SIG-M5 treated with dmso at 0.1 percent for 504 hours (cell line): Measurements from ENCODE around the gene SRP14.
"Not testable (repeated sequence)": the region's sequence is repeated elsewhere in the genome, so short reads cannot be mapped to it uniquely, and the experiment has no call there.

ENCODE experiments used
- DNase-seq: peaks from one replicate; lab custom pipeline; 2025; ENCODE audit not compliant: unreplicated experiment; lab: John Stamatoyannopoulos, UW

Gene SRP14

DNA sequence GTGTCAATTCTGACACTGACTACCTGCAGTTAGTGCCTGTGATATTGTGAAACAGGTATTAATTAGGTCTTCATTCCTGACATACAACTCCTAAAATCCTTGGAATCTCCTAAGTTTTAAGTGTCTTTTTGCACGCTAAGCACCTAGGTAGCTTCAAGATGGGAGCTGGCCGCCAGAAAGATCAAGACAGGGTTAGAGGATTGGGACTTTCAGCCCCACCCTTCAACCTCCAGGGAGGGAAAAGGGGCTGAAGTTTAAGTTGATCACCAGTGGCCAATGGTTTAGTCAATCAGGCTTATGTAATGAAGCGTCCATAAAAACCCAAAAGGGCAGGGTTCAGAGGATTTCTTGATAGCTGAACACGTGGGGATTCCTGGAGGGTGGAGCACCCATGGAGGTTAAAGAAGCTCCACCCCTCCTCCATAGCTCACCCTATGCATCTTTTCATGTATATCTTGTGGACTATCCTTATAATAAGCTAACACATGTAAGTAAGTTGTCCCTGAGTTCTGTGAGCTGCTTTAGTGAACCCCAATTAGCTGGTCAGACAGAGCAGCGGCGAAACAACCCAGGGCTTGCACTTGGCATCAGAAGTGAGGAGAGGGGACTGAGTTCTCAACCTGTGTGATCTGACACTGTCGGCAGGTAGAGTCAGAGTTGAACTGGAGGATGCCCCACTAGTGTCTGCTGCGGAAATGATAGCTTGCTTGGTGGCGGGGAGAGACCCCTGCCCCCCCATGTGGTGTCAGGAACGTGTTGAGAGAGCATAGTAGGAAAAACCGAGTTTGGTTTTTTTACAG is 12.8 kb upstream of the SRP14 start:
- no peak for DNase-seq

DNA sequence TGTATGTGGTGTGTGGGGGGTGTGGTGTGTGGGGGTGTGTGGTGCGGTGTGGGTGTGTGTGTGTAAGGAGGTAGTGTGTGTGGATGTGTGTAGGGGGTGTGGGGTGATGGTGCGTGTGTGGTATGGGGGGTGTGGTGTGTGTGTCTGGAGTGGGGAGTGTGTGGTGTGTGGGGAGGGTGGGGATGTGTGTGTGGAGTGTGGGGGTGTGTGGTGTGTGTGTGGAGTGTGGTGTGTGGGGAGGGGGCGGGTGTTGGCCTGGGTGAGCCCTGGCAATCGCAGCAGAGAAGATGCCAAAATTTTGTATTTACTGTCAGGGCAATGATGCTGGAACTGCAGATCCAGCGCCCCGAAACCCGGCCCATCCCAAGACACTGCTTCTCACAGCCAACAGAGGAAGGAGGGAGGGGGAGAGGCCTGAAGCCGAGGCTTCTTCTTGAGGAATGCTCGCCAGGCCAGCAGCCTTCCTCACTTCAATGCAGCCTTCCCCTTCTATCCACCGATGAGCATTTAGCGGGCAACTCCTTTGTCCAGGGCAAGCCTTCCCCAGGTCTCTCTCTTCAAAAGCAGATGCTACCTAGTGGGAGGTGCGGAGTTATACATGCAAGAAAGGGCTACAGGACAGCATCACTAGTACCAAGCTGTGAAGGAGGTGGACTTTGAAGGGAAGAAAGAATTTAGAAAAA is 11.9 kb upstream of the SRP14 start:
- no peak for DNase-seq

DNA sequence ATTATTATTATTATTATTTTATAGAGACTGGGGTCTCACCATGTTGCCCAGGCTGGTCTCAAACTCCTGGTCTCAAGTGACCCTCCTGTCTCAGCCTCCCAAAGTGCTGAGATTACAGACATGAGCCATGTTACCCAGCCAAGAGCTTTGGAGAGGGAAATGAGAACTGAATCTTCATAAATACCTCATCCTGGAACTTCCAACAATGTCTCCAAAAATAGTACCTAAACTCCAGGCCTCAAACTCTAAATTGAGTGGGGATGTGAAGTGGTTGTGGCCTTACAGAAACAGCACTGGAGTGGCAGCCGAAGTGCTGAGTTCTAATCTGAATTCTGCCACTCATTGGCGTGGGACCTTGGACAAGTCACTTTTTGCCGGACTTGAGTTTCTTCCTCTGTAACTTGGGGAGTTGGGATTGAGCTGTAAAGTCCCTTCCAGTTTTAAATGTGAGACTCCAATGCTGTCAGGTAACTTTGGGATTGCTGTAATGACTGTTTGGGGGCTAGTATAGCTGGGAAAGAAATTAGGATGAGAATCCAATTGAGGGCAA is 10.0 kb upstream of the SRP14 start:
- DNase-seq = no peak

GRCh38 chr15:40048211-40048792 is 9.3 kb upstream of the SRP14 start:
- DNase-seq = no peak

DNA sequence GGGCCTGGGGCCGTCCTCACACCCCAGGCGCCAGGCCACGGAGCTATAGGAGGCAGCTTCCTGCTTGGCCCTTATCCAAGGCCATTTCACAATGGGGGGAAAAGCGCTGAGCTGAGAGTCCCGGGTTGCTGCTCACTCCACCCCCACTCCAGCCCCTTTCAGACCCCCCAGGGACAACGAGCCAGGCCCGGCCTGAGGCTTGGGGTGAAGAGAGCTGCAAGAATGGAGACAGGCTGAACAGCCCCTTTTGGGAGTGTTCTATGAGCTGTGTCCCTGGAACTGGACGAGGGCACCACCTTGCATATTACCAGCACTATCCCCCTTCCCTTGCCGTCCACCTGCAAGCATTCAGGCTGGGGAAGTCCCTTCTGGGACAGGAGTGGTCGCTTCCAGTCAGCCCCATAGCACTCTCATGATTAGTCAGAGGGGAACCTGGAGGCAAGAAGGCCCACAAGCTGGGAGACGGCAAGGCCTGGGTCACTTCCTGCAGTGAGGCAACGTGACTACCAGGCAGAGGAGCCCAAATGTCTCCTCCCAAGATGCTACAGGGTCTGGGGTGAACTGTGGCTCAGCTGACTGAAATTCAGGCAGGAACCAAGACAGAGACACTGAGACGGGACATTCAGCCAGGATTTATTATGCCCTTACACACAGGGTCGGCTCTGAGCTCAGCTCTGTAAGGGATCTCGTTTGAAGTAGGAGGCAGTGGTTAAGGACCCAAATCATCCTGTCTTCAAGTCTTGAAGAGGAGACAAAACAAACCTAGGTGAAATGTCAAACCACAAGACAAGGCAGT is 8.6 kb upstream of the SRP14 start:
- peak; percentile 84 for DNase-seq

DNA sequence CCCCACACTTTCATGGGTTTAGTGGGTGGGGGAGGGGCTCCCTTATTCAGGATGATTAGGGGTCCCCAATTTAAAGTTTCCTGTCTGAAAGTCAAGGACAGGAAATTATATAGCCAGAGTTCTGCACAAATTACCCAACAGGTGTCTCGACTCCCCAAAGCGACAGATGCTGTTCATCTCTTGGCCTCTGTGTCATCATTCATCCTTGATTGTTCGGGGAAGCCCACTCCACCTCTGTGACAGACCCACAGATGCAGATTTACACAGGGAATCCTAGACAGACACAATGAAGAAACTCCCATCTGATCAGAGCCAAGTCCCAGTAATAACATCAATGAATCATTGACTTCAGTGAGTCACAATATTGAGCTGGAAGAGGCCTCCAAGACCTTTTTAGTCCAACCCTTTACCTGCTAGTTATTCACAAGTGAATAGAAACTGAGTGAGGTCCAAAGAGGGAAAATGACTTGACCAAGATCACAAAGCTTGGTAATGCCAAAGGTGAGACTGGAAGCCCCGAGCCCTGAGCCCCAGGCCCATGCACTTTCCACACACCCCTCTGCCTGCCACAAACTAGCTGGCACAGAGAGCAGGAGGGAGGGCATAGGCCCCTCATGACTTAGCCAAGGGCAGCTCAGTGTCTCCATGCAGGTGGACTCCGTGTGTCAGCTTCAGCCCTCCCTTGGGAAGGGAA is 7.9 kb upstream of the SRP14 start:
- peak; percentile 9 for DNase-seq

DNA sequence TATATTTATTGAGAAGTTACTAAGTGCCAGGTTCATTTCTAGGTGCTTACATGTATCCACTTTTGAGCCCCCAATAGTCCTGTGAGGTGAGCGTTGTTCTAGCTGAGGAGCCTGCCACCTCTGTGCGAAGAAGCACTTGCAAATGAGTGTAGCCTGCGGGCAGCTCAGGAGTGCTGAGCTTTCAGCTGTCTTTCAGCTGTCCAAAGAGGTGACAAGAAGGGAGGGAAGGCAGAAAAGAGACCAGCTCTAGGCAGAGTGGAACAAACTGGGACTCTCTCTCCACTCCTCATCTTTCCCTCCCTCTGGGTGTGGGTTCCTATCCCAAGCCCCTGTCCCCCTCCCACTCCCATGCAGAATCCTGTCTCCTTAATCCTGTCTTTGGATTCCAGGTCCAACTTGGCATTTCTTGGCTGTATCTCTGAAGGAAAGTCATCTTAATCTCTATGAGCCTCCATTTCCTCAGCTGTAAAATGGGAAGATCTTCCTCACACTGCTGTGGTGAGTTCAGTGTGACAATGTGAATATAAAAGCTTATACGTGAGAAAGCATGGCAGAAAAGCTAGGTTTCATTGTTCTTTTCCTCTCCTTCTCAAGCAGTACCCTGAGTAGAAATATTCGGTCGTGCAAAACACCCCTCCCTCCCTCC is 6.7 kb upstream of the SRP14 start:
- DNase-seq = no peak

GRCh38 chr15:40044717-40045571 is 6.0 kb upstream of the SRP14 start:
- peak; percentile 75 for DNase-seq

GRCh38 chr15:40043927-40044716 is 5.1 kb upstream of the SRP14 start:
- DNase-seq = no peak

DNA sequence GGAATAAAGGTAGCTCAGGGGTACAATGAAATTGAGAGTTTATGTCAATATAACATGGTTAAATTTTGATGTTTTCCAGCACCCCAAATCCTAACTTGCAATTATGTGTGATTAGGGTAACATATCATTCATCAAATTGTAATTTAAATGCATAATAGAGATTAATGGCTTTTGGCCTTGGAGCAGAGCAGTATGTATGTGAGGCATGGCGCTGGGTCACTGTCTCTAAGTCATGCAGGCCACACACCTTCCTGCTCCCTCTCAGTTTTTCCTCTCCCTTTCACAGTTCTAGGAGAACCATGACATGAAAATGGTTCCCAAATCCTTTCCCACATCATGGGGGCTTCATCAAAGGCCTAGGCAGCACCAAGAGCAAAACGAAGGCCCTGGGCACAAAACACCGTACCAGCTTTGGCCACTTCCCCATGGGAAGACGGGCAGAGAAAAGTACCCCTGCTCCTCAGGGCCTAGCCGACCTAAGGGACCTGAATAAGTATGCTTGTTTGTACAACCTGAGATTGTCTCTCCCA is 3.9 kb upstream of the SRP14 start:
- no peak for DNase-seq

DNA sequence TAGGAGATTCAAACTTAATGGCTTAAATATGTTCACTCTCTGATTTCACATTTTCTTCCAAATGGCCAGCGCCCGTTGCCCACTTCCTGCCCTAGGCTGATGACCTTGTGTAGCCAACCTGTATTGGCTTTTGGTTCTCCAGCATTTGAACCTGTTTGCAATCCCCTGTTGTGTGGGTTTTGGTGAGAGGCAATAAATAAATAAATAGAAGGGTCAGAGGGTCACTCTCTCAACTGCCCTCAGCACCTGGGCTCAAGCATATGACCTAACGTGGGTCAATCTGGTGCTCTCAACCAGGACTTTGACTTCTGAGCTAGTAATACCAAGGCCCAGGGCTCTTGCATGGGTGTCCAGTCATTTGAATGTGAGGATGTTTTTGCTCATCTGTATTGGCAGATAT is 1.8 kb upstream of the SRP14 start:
- no peak for DNase-seq

- no peak for DNase-seq
Observed at GRCh38 chr15:40040293-40040635, 1.3 kb upstream of the SRP14 start.

GRCh38 chr15:40038275-40038637 is 725 bp downstream of the SRP14 start:
- no peak for DNase-seq

- DNase-seq = no peak
Observed at GRCh38 chr15:40037721-40038120, 1.3 kb downstream of the SRP14 start.

- DNase-seq = not testable (repeated sequence)
Observed at GRCh38 chr15:40035182-40035581, 3.8 kb downstream of the SRP14 start.

DNA sequence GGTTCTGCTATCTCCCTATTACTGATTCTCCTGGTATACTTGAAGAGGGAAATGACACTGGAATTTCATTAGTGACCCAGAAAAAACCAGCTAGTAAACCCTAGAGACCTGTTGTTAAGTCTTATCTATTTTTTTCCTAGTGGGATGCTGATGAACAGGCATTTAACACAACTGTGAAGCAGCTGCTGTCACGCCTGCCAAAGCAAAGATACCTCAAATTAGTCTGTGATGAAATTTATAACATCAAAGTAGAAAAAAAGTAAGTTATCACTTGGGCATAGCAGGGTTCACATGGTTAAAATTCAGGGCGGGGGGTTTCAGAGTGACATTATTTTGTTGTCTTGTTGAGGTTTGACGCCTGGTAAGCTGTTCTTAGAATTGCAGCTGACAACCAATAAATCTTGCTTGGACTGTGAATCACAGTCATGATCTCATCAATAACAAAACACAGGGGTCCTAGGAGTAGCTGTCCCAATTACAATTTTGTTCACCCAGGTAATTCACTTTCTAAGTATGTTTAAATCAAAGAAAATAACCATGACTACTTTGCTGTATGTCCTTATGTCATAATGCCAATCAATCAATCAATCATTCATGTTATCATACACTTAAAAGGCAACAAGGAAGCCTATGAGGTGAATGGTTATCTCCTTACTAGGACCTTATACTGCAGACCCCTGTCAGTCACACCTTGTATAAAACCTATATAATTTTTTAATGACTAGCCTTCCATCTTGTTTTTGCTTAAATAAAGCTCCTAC is 4.6 kb downstream of the SRP14 start:
- no peak for DNase-seq

DNA sequence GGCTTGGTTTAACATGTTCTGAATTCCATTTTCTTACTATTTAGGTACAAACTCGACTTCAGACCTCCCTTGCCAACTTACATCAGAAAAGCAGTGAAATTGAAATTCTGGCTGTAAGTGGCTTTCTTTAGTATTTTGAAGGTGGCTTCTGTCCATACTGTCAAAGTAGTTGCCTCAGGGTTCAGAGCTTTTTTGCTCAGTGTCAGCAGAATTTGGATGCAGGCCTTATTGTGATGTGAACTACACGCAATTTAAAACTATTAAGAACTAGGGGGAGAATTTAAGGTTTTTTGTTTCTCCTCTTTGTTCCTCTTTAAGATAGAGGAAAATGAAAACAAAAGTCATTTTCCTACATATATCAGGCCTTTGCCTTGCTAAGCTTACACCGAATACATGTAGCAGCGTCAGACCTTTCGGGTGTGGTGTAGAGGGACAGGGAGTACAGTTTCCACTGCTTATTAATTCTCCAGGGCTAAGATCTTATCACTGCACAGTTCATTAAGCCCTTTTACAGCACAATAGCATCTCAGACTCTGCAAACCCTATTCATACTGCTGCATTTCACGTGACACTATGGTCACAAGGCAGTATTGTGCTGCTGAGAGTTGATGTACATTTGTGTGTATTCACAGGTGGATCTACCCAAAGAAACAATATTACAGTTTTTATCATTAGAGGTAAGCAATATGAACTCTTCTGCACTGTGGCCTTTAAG is 6.7 kb downstream of the SRP14 start:
- no peak for DNase-seq
